ENCODE data around the gene UBQLN4. TPM values are rescaled to one million over a fixed set of nuclear protein-coding genes. Genes with fewer than 3 reads are reported as not detected.
A peak's percentile ranks its signal among the peaks of the same experiment; 100 is the strongest.

The UBQLN4 gene
- total RNA-seq, 1 experiment from 2014 or later = 37.3 TPM

DNA sequence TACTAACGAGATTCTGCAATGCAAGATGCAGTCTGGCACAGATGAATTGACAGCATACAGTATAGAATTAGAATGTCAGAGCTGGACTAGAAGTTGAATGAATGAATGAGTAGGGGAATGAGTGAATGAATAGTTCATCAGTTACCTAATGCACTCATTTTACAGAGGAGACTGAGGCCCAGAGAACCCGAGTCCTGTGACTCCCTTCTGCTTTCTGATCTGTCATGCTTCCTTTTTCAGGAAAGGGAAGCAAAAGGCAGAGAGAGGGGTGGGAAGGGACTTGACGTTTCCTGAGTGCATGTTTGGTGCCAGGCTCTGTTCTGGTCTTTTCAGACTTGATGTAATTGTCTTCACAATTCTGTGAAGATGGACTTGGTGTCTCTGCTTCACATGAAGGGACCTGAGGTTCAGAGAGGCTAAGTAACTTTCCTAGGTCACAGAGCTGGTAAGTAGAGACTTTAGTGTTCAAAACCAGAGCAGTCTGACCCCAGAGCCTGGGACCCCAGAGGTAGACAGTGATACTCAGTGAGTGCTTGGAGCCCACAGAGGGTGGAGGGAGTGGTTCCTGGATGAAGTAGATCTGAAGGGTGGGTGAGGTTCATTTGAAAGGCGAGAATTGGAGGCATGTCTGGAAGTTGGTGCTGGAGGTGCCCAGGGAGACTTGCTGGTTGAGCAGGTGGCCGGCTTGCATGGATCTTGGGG is 36.7 kb upstream of the UBQLN4 start:
- H3K9me3 Mint-ChIP-seq = no peaks in the 10 kb centered on the region
- peaks cover 8% of the 10 kb centered on the region for H3K36me3 Mint-ChIP-seq
- ATAC-seq = peak; percentile 13
- DNase-seq (ENCODE audit: low spot score) = no peak
- CTCF ChIA-PET = interaction anchor here (0.6 to 29.6 kb wide), 17 partner anchors 8 to 295 kb away, joined by 3 to 1176 read pairs (median 5); partner anchors contain the start of genes ARHGEF2, LMNA, MEX3A and PMF1
- H3K27me3 Mint-ChIP-seq (ENCODE audit: low read depth) = no peaks in the 10 kb centered on the region
- H3K27ac Mint-ChIP-seq = no peak overlapping the region
- POLR2A ChIA-PET = interaction anchor here (0.6 kb wide), 1 partner anchor 23 kb away, joined by 3 read pairs; no protein-coding TSS in a partner anchor
- H3K4me1 Mint-ChIP-seq = peaks cover 29% of the 10 kb centered on the region
- no peak overlapping the region for H3K4me3 Mint-ChIP-seq
- TF ChIP-seq NR1H2 (CRISPR knock-in tag; IDR thresholded peaks at IDR 0.05) (no peak), ZNF671 (CRISPR knock-in tag; IDR thresholded peaks at IDR 0.05) (no peak), ESRRA (CRISPR knock-in tag; IDR thresholded peaks at IDR 0.05; ENCODE audit: borderline replicate concordance) (no peak), FOXK1 (CRISPR knock-in tag; IDR thresholded peaks at IDR 0.05) (no peak), EMX1 (CRISPR knock-in tag; IDR thresholded peaks at IDR 0.05) (no peak), CDX4 (CRISPR knock-in tag; IDR thresholded peaks at IDR 0.05; ENCODE audit: borderline replicate concordance) (no peak), ZNF138 (CRISPR knock-in tag; conservative IDR thresholded peaks at IDR 0.05) (no peak), SOX15 (CRISPR knock-in tag; IDR thresholded peaks at IDR 0.05) (no peak), JUN (CRISPR knock-in tag; IDR thresholded peaks at IDR 0.05) (no peak), GTF2I (CRISPR knock-in tag; conservative IDR thresholded peaks at IDR 0.05) (no peak), E2F4 (CRISPR knock-in tag; IDR thresholded peaks at IDR 0.05; ENCODE audit: borderline replicate concordance, low read depth) (no peak), CREB1 (CRISPR knock-in tag; IDR thresholded peaks at IDR 0.05) (no peak), ZNF416 (CRISPR knock-in tag; IDR thresholded peaks at IDR 0.05) (no peak), RORB (CRISPR knock-in tag; IDR thresholded peaks at IDR 0.05) (no peak), MYBL2 (CRISPR knock-in tag; IDR thresholded peaks at IDR 0.05) (no peak), CREM (CRISPR knock-in tag; IDR thresholded peaks at IDR 0.05) (no peak), PRRX2 (CRISPR knock-in tag; IDR thresholded peaks at IDR 0.05) (no peak), ZNF232 (CRISPR knock-in tag; IDR thresholded peaks at IDR 0.05) (no peak), FOXJ3 (CRISPR knock-in tag; IDR thresholded peaks at IDR 0.05; ENCODE audit: borderline replicate concordance) (no peak), ETV6 (CRISPR knock-in tag; IDR thresholded peaks at IDR 0.05) (no peak)

- POLR2A ChIA-PET = no interaction called here
- ATAC-seq (no peak), DNase-seq (ENCODE audit: low spot score) (no peak)
- no peaks in the 10 kb centered on the region for H3K9me3 Mint-ChIP-seq
- H3K4me1 Mint-ChIP-seq = peaks cover 34% of the 10 kb centered on the region
- no peak overlapping the region for H3K4me3 Mint-ChIP-seq
- CTCF ChIA-PET = interaction anchor here (0.6 to 29.6 kb wide), 10 partner anchors 9 to 296 kb away, joined by 3 to 1176 read pairs (median 4); partner anchors contain the start of genes ARHGEF2 and LMNA
- H3K36me3 Mint-ChIP-seq = peaks cover 8% of the 10 kb centered on the region
- H3K27ac Mint-ChIP-seq = no peak overlapping the region
- no peaks in the 10 kb centered on the region for H3K27me3 Mint-ChIP-seq (ENCODE audit: low read depth)
- TF ChIP-seq EMX1 (CRISPR knock-in tag; IDR thresholded peaks at IDR 0.05) (no peak), ZNF219 (CRISPR knock-in tag; IDR thresholded peaks at IDR 0.05; ENCODE audit: borderline replicate concordance) (no peak), KAT7 (CRISPR knock-in tag; IDR thresholded peaks at IDR 0.05; ENCODE audit: borderline replicate concordance) (no peak), NR3C1 (CRISPR knock-in tag; conservative IDR thresholded peaks at IDR 0.05; ENCODE audit: low read depth) (no peak), OVOL2 (CRISPR knock-in tag; IDR thresholded peaks at IDR 0.05; ENCODE audit: borderline replicate concordance) (no peak), PRRX2 (CRISPR knock-in tag; IDR thresholded peaks at IDR 0.05) (no peak), ZNF281 (CRISPR knock-in tag; IDR thresholded peaks at IDR 0.05) (no peak)
- TF ChIP-seq, protein P1, sequence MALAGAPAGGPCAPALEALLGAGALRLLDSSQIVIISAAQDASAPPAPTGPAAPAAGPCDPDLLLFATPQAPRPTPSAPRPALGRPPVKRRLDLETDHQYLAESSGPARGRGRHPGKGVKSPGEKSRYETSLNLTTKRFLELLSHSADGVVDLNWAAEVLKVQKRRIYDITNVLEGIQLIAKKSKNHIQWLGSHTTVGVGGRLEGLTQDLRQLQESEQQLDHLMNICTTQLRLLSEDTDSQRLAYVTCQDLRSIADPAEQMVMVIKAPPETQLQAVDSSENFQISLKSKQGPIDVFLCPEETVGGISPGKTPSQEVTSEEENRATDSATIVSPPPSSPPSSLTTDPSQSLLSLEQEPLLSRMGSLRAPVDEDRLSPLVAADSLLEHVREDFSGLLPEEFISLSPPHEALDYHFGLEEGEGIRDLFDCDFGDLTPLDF (CRISPR knock-in tag; IDR thresholded peaks at IDR 0.05) = no peak
- TF ChIP-seq, protein P2, sequence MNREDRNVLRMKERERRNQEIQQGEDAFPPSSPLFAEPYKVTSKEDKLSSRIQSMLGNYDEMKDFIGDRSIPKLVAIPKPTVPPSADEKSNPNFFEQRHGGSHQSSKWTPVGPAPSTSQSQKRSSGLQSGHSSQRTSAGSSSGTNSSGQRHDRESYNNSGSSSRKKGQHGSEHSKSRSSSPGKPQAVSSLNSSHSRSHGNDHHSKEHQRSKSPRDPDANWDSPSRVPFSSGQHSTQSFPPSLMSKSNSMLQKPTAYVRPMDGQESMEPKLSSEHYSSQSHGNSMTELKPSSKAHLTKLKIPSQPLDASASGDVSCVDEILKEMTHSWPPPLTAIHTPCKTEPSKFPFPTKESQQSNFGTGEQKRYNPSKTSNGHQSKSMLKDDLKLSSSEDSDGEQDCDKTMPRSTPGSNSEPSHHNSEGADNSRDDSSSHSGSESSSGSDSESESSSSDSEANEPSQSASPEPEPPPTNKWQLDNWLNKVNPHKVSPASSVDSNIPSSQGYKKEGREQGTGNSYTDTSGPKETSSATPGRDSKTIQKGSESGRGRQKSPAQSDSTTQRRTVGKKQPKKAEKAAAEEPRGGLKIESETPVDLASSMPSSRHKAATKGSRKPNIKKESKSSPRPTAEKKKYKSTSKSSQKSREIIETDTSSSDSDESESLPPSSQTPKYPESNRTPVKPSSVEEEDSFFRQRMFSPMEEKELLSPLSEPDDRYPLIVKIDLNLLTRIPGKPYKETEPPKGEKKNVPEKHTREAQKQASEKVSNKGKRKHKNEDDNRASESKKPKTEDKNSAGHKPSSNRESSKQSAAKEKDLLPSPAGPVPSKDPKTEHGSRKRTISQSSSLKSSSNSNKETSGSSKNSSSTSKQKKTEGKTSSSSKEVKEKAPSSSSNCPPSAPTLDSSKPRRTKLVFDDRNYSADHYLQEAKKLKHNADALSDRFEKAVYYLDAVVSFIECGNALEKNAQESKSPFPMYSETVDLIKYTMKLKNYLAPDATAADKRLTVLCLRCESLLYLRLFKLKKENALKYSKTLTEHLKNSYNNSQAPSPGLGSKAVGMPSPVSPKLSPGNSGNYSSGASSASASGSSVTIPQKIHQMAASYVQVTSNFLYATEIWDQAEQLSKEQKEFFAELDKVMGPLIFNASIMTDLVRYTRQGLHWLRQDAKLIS (CRISPR knock-in tag; IDR thresholded peaks at IDR 0.05; ENCODE audit: borderline replicate concordance) = no peak
These were observed 36.1 kb upstream of the UBQLN4 start for GRCh38 chr1:156089704-156090103.

All from WTC11 (cell line).